HepG2 (cell line): ENCODE data around the gene MBD3. TPM values are rescaled to one million over a fixed set of nuclear protein-coding genes. Genes with fewer than 3 reads are reported as not detected.

Experiments
- ATAC-seq: fragments of 200-7000 bp; cut with Tn5 transposase; 3 replicates; pipeline ENCODE4 v1.9.1; 2020; ENCODE audit warnings: mild to moderate bottlenecking, moderate library complexity
- BruUV-seq: library from RNA; stranded (reverse); fragments of 400-500 nt; replicated peaks from 2 replicates; lab custom pipeline; 2021; lab: Mats Ljungman, UMichigan
- CTCF ChIA-PET: fragments of 300-600 bp; formaldehyde crosslinking; extraction: SDS; loops from one replicate; lab custom pipeline; 2021; ENCODE audit warnings: low total read pairs, inconsistent platforms, low intra/inter-chr PET ratio; lab: Yijun Ruan, JAX
- POLR2A ChIA-PET: fragments of 350-600 bp; sonication (Branson Sonifier 250); formaldehyde crosslinking; loops from one replicate; lab custom pipeline; 2020; ENCODE audit warnings: antibody characterized with exemption, inconsistent platforms; lab: Yijun Ruan, JAX
- DNase-seq: peaks from one replicate; pipeline ENCODE4 v3.0.0-alpha.2; 2015; ENCODE audit warnings: low spot score
- FAIRE-seq: peaks from 3 replicates; lab custom pipeline; 2011; peaks lifted over from hg19 to GRCh38; lab: Jason Lieb, UNC
- H2AFZ ChIP-seq: one replicate; pipeline ENCODE4 v1.6.1; 2011; ENCODE audit warnings: low read length, inconsistent platforms
- H3K27ac ChIP-seq: fragments of 300-600 bp; 3 replicates; pipeline ENCODE4 v1.8.0; 2011; ENCODE audit warnings: mixed run types, mild to moderate bottlenecking, mixed read lengths, low read length, inconsistent platforms; ENCODE audit not compliant: insufficient read depth; ENCODE audit errors: extremely low read length
- H3K27me3 ChIP-seq, 2 experiments: fragments of 200-600 bp in 1 of 2; 2 replicates in 1 of 2; 3 replicates in 1 of 2; pipeline versions ENCODE4 v1.6.0 to v1.8.0; 2011; ENCODE audit warnings: low read length in 2 of 2, mild to moderate bottlenecking in 2 of 2, moderate library complexity in 2 of 2, inconsistent platforms in 1 of 2; ENCODE audit not compliant: insufficient read depth in 2 of 2, control insufficient read depth in 1 of 2
- H3K36me3 ChIP-seq, 2 experiments: fragments of 200-600 bp in 1 of 2; replicated peaks in 1 of 2; 2 replicates in 1 of 2; 3 replicates in 1 of 2; pipeline versions ENCODE4 v1.5.1 to v1.8.0; 2011; ENCODE audit warnings: low read length in 2 of 2, inconsistent platforms in 1 of 2; ENCODE audit not compliant: insufficient read depth in 2 of 2, control insufficient read depth in 1 of 2
- H3K4me1 ChIP-seq: 2 replicates; pipeline ENCODE4 v1.5.1; 2012; ENCODE audit warnings: low read length, inconsistent platforms; ENCODE audit not compliant: insufficient read depth
- H3K4me2 ChIP-seq: 2 replicates; pipeline ENCODE4 v1.6.0; 2011; ENCODE audit warnings: low read depth, low read length, inconsistent platforms
- H3K4me3 ChIP-seq, 3 experiments: fragments of 200-600 bp in 1 of 3; sonication (generic), shearing (Covaris generic) in 1 of 3; replicated peaks in 1 of 3; 2 replicates each; pipeline ENCODE4 v1.5.1; 2011 to 2016; ENCODE audit warnings: low read length in 3 of 3, inconsistent platforms in 2 of 3, low read depth in 2 of 3, mild to moderate bottlenecking in 2 of 3, control low read depth in 1 of 3, mixed read lengths in 1 of 3; ENCODE audit not compliant: insufficient read depth in 1 of 3
- H3K79me2 ChIP-seq: one replicate; pipeline ENCODE4 v1.6.1; 2011; ENCODE audit warnings: low read length, inconsistent platforms; ENCODE audit not compliant: insufficient read depth
- H3K9ac ChIP-seq: 2 replicates; pipeline ENCODE4 v1.6.0; 2011; ENCODE audit warnings: mild to moderate bottlenecking, low read depth, low read length, inconsistent platforms; ENCODE audit not compliant: insufficient read depth
- H3K9me3 ChIP-seq: 2 replicates; pipeline ENCODE4 v1.5.1; 2012; ENCODE audit warnings: mild to moderate bottlenecking, low read length
- H4K20me1 ChIP-seq: 2 replicates; pipeline ENCODE4 v1.6.0; 2011; ENCODE audit warnings: inconsistent platforms, mild to moderate bottlenecking, low read length, moderate library complexity; ENCODE audit not compliant: insufficient read depth
- AGO2 ChIP-seq: fragments of 200-400 bp; formaldehyde crosslinking; optimal IDR thresholded peaks from 2 replicates; pipeline ENCODE3; 2017; ENCODE audit warnings: mild to moderate bottlenecking, low read depth, low read length, moderate library complexity
- AKAP8 ChIP-seq: sonication (generic); formaldehyde crosslinking; IDR thresholded peaks from 2 replicates; pipeline ENCODE4 v1.5.1; 2020; ENCODE audit warnings: mild to moderate bottlenecking, missing genetic modification reagents
- FOXC1 ChIP-seq: sonication (generic); formaldehyde crosslinking; IDR thresholded peaks from 2 replicates; pipeline ENCODE4 v1.8.0; 2022; ENCODE audit warnings: mild to moderate bottlenecking, missing genetic modification reagents, borderline replicate concordance
- POLR2A ChIP-seq, 2 experiments: IDR thresholded peaks; 2 replicates each; pipeline ENCODE4 v1.6.1; 2011; ENCODE audit warnings: low read depth in 2 of 2, low read length in 2 of 2, mild to moderate bottlenecking in 1 of 2, moderate library complexity in 1 of 2; ENCODE audit not compliant: insufficient read depth in 1 of 2
- POLR2AphosphoS5 ChIP-seq: IDR thresholded peaks from 2 replicates; pipeline ENCODE4 v1.6.1; 2012; ENCODE audit warnings: low read depth, low read length
- PRDM15 ChIP-seq: sonication (generic); formaldehyde crosslinking; IDR thresholded peaks from 2 replicates; pipeline ENCODE4 v1.4.0; 2020; ENCODE audit warnings: missing genetic modification reagents
- RBFOX2 ChIP-seq: fragments of 200-400 bp; formaldehyde crosslinking; IDR thresholded peaks from 2 replicates; pipeline ENCODE4 v1.6.1; 2017; ENCODE audit warnings: low read depth, mild to moderate bottlenecking, low read length
- THAP9 ChIP-seq: sonication (generic); formaldehyde crosslinking; IDR thresholded peaks from 2 replicates; pipeline ENCODE4; 2020; ENCODE audit warnings: missing genetic modification reagents, mild to moderate bottlenecking, borderline replicate concordance
- ZBTB33 ChIP-seq: sonication (generic); formaldehyde crosslinking; IDR thresholded peaks from 2 replicates; pipeline ENCODE4 v1.4.0; 2020; ENCODE audit warnings: missing genetic modification reagents
- ZC3H13 ChIP-seq: sonication (generic); formaldehyde crosslinking; IDR thresholded peaks from 2 replicates; pipeline ENCODE4 v1.8.1; 2023; ENCODE audit warnings: mild to moderate bottlenecking, missing genetic modification reagents, moderate library complexity
- ZNF773 ChIP-seq: sonication (generic); formaldehyde crosslinking; IDR thresholded peaks from 2 replicates; pipeline ENCODE4 v1.4.0; 2020; ENCODE audit warnings: missing genetic modification reagents, borderline replicate concordance
- WGBS: methylation state at CpG from one replicate; pipeline ENCODE4 v1.1.6; 2017; ENCODE audit warnings: low lambda C conversion rate; 5-methylcytosine and 5-hydroxymethylcytosine counted together
- in situ Hi-C: cut with HindIII; loops from 2 replicates; pipeline ENCODE4 v1.10.0; 2017; ENCODE audit warnings: low pct_unique_long_range_greater_than_20kb; ENCODE audit not compliant: extremely low pct_ligation_motif_present
- intact Hi-C: fragments of 100-400 bp; cut with micrococcal nuclease; formaldehyde crosslinking; loops from one replicate; pipeline ENCODE4 v1.10.0; 2022; ENCODE audit not compliant: unreplicated experiment
- polyA plus RNA-seq, 8 experiments: library from polyadenylated mRNA; depleted of rRNA in 3 of 8; stranded (reverse) in 7 of 8; unstranded in 1 of 8; fragments of >200 nt; fragmentation: Illumina TruSeq in 4 of 8; extraction: Trizol in 4 of 8; gene quantifications; 2 replicates each; pipeline versions ENCODE4 v1.2.1 to v1.2.3, GENCODE V29; 2011 to 2016; ENCODE audit warnings: low read depth in 4 of 8, missing spikeins in 1 of 8, mixed read lengths in 1 of 8; ENCODE audit not compliant: insufficient read depth in 1 of 8
- total RNA-seq, 5 experiments: library from RNA; depleted of rRNA; stranded (reverse); fragments of >200 nt; fragmentation: Illumina TruSeq; extraction: Trizol; gene quantifications; 2 replicates each; pipeline ENCODE4 v1.2.3, GENCODE V29; 2016; ENCODE audit warnings: low read depth in 1 of 5

MBD3 gene
- total and polyA plus RNA-seq, 2 of the 13 experiments (the other 11 are each of a cell fraction or from before 2014, with no cell fraction given) = 21.2 to 76.9 TPM

- Histone ChIP-seq H2AFZ (no peak overlapping the region), H3K36me3 (peaks cover 7 to 28% of the 10 kb centered on the region in 2 experiments; a peak in 4 of 5 replicates), H3K27me3 (no peaks in the 10 kb centered on the region), H3K79me2 (no peaks in the 10 kb centered on the region), H3K9me3 (no peaks in the 10 kb centered on the region), H4K20me1 (0 out of 2 replicates have a peak, but pooled peaks cover 2% of the 10 kb centered on the region), H3K27ac (no peak overlapping the region), H3K4me3 (no peak overlapping the region), H3K9ac (no peak overlapping the region), H3K4me1 (peaks cover 17% of the 10 kb centered on the region), H3K4me2 (no peak overlapping the region)
- FAIRE-seq = no peak
- POLR2A ChIA-PET = interaction anchor here (1.0 kb wide), 1 partner anchor 15 kb away, joined by 3 read pairs; no protein-coding TSS in a partner anchor
- CTCF ChIA-PET = no interaction called here
- BruUV-seq = no TSS peak
- WGBS = 92% methylated on average over 15 of the region's 30 CpGs
- in situ Hi-C loops = no loop called here
- peak; percentile 8; the same call in 1 of the 3 replicates for ATAC-seq
- DNase-seq = no peak
- intact Hi-C loops = no loop called here
- TF ChIP-seq THAP9 (CRISPR knock-in tag) = no peak
- TF ChIP-seq FOXC1 (CRISPR knock-in tag) = no peak
- TF ChIP-seq POLR2A (IDR thresholded peaks at IDR 0.05; ENCODE audit: insufficient read depth in 1 of 2, low read depth in 2 of 2, low read length in 2 of 2) = peak in 1 of 2 experiments; percentile 9; a peak in 2 of 4 replicates
- TF ChIP-seq PRDM15 = no peak
- 0 out of 2 replicates have a peak, but pooled peaks have one; percentile 29 for TF ChIP-seq RBFOX2
- TF ChIP-seq ZC3H13 (CRISPR knock-in tag) = peak; percentile 70
- peak; percentile 27; the same call in 1 of the 2 replicates for TF ChIP-seq ZBTB33 (CRISPR knock-in tag)
- 0 out of 2 replicates have a peak, but pooled peaks have one; percentile 6 for TF ChIP-seq AKAP8 (CRISPR knock-in tag)
- no peak for TF ChIP-seq ZNF773
- TF ChIP-seq POLR2AphosphoS5 = 0 out of 2 replicates have a peak, but pooled peaks have one; percentile 7
- peak; percentile 94 for TF ChIP-seq AGO2
Measured at GRCh38 chr19:1576242-1577089, 16.2 kb downstream of the MBD3 start.
